Stimulated activated naive CD8-positive, alpha-beta T cell treated with anti-CD3 and anti-CD28 coated beads, Interleukin-15, Interleukin-2, amounts not matched to agents 100 U/mL and 50 U/mL, for 24 hours (primary cell): Measurements from ENCODE around the gene TTC33.
A peak's percentile ranks its signal among the peaks of the same experiment; 100 is the strongest.
"Not testable (repeated sequence)": the region's sequence is repeated elsewhere in the genome, so short reads cannot be mapped to it uniquely, and the experiment has no call there.

ENCODE experiments used
- ATAC-seq: fragments of 150-1000 bp; cut with Tn5 transposase; one replicate; pipeline ENCODE4 v1.10.0; 2021
- DNase-seq: peaks from one replicate; pipeline ENCODE4 v3.0.0; 2021

Gene TTC33

DNA sequence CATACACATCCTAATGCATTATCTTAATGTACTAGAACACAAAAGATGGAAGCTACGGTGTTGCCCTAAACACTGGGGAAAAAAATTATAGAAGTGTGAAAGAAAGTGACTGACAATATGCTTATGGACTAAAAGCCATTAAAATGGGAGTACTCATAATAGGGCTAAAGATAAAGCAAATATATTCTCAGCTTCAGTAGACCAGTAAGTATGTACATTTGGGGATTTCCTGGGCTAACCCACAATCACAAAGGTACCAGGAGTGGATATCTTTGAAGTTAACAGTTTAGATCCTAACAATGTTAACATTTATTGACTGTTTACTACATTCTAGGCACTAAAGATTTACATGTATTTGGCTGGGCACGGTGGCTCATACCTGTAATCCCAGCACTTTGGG lies 39.2 kb downstream of the TTC33 start:
- no peak for ATAC-seq
- no peak for DNase-seq

DNA sequence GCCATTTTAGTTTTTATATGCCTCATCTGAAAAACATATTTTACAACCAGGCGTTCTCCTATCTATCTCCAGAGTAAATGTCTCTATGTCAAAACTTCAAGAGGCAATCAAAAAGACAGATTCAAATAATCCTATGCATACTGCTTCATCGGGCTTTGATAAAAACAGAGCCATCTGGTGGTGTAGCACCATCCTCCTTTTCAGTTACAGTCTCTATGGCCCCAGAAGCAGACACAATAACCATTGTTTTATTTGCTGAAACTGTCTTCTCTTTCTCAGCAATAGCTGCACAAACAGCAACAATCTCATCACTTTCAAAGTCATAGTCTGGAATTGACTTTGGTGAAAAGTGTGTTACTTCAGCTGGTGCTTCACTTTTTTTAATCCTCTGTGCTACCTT lies 39.8 kb downstream of the TTC33 start:
- ATAC-seq: peak; percentile 28
- DNase-seq: no peak

DNA sequence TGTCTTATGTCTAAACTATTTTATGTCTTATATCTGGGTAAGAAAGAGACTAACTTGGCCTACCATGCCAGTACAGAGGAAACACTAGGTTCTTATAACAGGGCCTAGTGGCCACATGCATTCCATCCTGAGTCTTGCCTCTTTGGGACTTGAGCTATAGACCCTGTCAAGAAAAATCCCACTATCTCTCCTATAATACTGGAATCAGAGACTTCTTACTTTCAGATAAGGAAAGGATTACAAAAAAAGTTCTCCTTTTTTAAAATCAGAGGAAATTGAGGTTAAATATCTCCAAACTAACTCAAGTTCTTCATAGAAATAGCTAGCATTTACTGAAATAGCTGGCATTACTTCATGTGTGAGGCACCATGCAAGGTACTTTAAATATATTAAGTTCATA lies 41.8 kb downstream of the TTC33 start:
- DNase-seq (no peak), ATAC-seq (no peak)

DNA sequence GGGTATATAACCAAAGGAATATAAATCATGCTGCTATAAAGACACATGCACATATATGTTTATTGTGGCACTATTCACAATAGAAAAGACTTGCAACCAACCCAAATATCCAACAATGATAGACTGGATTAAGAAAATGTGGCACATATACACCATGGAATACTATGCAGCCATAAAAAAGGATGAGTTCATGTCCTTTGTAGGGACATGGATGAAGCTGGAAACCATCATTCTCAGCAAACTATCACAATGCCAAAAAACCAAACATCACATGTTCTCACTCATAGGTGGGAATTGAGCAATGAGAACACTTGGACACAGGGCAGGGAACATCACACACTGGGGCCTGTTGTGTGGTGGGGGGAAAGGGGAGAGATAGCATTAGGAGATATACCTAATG lies 45.2 kb downstream of the TTC33 start:
- not testable (repeated sequence) for ATAC-seq, DNase-seq

DNA sequence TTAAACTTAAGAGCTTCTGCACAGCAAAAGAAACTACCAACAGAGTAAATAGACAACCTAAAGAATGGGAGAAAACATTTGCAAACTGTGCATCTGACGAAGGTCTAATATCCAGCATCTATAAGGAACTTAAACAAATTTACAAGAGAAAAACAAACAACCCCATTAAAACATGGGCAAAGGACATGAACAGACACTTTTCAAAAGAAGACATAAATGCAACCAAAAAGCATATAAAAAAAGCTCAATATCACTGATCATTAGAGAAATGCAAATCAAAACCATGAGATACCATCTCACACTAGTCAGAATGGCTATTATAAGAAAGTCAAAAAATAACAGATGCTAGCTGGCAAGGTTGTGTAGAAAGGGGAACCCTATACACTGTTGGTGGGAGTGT lies 50.3 kb downstream of the TTC33 start:
- not testable (repeated sequence) for DNase-seq, ATAC-seq

DNA sequence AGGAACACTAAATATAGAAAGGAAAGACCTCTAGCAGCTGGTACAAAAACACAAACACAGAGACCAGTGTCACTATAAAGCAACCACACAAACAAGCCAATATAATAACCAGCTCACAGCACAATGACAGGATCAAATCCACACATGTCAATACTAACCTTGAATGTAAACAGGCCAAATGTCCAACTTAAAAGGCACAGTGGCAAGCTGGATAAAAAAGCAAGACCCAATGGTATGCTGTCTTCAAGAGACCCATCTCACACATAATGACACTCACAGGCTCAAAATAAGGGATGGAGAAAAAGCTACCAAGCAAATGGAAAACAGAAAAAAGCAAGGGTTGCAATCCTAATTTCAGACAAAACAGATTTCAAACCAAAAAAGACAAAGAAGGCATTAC lies 53.7 kb downstream of the TTC33 start:
- not testable (repeated sequence) for DNase-seq, ATAC-seq

DNA sequence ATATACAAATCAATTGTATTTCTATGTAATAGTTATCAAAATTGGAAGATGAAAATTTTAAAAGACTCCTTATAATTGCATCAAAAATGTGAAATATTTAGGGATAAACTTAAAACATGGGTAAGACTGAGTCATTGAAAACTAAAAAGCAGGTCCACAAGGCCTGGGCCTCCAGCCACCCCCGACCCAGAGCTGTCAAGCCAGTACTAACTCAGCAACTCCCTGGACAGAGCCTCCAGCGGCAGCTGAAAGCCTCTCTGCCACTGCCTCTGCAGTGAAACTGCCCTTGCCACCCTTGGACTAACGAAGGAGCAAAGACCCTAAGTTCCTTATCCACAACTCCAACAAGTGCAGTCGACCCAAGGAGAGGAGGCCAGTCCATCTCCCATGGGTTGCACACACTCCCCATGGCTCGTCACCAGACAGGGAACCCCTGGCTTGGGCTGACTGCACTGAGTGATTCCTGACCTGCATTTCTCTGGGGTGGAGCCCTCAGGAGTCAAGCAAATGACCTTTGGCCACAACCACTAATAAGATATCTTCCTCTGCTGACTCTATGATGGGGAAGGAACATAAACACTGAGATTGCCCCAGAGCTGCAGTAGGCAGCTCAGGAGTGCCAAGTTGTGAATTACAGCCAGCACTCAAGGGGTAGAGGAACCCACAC lies 55.5 kb downstream of the TTC33 start:
- ATAC-seq (no peak), DNase-seq (no peak)

DNA sequence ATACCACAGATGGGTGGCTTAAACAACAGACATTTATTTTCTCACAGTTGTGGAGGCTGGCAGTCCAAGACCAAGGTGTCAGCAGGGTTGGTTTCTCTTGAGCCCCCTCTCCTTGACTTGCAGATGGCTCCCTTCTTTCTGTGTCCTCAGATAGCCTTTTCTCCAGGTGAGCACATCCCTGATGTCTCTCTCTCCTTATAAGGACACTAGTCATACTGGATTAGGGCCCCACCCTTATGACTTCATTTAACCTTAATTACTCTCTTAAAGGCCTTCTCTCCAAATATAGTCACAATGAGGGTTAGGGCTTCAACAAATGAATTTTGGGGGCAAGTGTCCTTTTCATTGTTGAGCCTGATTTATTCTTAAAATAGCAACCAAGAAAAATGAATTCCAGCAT lies 61.3 kb downstream of the TTC33 start:
- no peak for ATAC-seq

DNA sequence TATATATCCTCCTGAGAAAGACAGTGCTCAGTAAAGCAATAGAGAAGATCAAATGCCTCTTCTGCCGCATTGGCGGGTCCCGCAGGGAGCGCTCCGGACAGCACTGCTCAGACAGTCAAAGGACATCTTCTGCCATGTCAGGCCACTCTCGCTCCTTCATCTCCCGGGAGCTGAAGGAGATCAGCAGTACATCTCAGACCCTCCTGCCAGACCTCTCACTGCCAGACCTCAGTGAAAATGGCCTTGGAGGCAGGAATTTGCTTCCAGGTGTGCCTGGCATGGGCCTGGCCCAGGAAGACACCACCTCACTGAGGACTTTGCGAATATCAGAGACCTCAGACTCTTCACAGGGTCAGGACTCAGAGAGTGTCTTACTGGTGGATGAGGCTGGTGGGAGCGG lies 63.9 kb downstream of the TTC33 start:
- peak; percentile 7 for ATAC-seq
- DNase-seq: no peak

More for the DNA sequence above, 61.3 kb downstream of the TTC33 start:
- DNase-seq: no peak

DNA sequence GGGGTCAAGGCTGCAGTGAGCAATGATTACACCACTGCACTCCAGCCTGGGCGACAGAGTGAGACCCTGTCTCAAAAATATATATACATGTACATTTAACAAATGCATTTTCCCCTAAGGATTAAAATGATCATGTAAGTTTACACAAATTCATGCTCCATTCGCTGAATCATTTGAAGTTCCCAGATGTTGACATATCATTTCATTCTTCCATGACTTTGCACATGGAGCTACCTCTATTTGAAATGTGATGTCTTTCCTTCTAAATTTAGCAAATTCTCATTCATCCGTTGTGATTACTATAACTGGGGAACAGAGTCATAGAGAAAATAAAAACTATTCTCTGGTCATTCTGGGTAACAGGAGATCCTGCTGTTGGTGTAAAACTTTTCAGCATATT lies 65.5 kb downstream of the TTC33 start:
- ATAC-seq: no peak

DNA sequence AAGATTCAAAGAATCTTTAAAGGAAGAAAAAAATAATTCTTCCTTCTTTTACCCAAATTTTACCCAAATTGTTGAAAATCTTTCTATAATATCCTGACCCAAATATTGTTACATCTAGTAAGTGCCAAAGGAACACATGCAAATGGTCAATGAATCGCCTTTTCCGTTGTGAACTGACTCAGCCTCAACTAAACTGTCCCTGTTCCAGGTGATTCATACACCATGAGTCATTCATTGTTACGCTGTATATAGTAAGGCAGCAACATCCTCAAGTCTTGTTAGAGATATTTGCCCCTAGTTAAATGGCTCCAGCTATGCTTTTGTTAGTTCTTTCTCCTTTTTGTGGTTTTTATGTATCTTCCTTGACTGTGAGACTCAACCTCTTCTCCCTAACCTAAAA lies 66.3 kb downstream of the TTC33 start:
- DNase-seq (peak; percentile 49), ATAC-seq (peak; percentile 84)

More for the DNA sequence above, 65.5 kb downstream of the TTC33 start:
- no peak for DNase-seq

DNA sequence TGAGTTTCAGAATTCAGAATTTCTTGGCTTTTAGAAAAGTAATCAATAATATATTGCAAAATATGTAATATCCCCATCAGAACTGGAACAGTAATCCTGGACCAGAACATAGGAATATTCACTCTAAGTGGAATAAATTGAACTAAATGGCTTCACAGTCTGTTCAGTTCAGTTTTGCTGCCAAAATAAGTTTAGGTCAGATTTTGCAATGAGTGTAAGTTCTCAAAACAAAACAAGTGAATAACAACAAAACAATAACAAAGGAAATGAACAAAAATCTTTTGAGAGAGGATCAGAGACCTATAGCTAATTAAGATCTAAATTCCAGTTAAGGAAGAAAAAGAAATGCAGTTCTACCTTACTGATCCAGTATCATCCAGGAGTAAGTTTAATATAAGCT lies 66.8 kb downstream of the TTC33 start:
- no peak for ATAC-seq
- no peak for DNase-seq

DNA sequence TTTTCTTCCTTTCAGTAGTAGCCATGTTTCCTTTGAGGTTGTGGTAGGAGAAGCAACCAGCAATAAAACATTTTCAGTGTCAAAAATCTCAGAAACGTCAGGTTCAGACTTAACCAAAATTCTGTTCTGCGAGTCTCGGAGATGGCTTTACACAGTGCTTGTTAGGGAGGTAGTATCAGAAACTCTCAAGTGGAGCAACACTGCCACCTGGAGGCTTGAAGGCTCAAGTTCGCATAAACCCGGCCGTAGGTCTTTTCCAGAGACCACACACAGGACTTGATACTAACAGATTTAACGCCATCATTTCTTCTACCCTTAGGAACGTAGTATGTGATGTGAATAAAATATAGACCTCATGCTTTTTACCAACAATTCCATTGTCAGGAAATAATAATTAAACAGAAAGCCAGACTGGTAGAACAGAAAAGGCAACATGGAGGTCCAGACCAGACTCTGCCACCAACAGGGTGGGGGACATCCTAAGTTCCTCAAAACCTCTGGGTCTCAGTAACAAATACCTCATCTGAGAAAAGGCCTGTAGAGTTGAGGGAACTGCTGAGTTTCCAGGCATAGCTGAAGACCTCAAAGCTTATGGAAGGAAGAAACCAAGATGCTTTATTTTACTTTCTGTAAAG lies 67.5 kb downstream of the TTC33 start:
- DNase-seq (peak; percentile 87), ATAC-seq (peak; percentile 64)

DNA sequence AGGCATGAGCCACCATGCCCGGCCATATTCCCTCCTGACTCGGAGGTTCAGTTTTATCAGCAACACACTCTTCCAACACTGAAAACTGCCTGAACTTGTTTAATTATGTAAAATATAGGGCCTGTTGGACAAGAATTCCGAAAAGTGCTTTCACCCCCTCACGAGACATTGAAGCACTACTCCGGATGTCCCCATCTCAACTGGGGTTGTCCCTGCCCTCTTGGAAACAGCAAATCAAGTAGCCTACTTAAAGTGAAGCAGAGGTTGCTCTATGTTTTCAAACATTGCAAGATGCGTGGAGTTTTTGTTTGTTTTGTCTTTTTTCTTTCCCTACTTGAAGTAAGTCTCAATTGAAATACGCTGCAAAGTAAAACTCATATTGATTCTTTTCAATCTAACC lies 68.4 kb downstream of the TTC33 start:
- ATAC-seq (peak; percentile 21), DNase-seq (no peak)

DNA sequence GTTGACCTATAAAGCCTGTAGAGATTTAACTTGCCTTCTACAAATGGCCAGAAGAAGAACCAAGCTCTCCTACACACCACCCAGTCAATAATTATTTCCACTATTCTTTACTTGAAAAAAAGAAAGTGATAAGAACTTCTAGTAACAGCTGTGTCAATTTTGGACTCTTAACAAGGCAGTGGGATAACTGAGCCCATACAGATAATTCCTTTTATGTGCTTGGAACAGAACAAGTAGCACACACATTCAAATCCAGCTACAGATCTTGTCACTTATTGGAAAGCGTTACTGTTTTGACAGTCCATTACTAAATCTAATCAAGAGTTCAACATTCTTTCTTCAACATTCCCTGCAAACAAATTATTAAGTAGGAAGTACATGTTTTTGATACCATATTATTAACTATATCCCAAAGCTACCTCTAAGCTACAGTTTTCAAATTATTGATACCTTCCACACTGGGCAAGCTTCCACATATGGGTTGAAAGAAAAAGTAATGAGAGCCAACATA lies 69.7 kb downstream of the TTC33 start:
- ATAC-seq (no peak), DNase-seq (no peak)

DNA sequence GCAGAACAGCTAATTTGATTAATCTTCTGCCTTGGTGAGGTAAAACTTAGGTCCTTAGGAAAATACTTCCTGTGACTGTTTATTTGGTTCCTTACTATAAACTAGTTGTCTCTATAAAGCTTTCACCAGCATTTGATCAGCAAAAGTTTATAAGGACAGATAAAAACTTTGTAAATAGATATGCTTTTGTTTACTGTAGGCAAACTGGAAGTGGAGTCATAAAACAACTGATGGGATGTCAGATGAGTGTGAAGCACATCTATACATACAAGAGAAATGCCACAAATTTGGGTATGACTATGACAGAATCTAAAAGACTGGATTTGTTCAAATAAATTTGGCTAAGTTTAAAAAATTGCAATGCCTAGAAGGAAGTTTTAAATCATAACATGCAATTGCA lies 70.6 kb downstream of the TTC33 start:
- no peak for ATAC-seq
- no peak for DNase-seq

DNA sequence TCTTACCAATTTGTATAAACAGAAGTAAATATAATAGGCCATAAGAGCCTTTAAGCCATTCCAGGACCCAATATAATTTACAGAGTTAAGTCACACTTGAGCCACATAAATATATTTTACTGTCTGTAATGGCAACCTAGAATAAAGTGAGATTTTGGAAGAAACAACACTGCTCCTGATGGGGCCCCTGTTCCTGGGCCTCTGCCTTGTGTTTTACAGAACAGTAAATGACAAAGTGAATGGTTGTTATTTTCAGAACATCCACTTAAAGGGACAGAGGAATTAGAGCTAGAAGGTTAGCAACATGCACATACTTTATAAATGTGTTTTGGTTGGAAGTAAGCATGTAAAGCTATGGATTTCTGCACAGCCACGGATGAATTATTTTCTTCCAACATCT lies 72.5 kb downstream of the TTC33 start:
- ATAC-seq (no peak), DNase-seq (no peak)

DNA sequence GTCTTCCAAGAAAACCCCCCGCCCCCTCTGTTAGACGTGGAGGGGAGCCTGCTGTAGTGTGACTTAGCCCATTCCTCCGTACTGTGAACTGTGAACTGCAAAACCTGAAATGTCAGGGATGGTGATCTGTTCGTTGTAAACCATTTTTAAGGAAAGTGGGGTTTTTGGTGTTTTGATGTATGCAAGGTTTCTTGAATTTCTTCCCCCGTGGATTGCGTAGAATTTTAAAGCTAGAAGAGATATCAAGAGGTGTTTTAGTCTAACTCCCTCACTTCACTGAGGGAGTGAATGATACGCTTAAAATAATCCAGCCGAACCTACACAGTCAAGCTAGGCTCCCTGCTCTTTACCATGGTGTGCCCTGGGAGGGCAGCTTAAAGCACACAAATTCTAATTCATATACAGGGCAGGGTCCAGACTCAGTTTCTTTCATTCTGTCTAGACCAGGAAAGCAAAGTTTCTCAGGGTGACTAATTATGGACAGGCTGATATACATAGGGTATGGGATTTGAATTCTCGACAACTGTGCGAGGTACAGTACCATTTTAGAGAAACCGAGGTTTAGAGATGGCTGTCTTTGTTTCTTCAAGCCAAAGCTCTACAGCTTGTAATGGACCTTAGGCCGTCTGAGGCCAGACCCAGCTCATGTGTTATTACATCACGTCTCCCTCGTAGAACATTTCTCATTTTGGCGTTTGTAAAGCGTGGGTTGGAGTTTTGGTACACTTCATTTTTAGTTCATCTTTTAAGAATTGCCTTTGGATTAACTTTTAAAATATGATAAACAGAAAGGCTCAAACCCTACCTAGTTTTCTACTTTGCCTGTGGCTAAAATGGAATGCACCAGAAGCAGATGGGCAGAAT lies 73.4 kb downstream of the TTC33 start:
- peak; percentile 65 for DNase-seq
- peak; percentile 8 for ATAC-seq

DNA sequence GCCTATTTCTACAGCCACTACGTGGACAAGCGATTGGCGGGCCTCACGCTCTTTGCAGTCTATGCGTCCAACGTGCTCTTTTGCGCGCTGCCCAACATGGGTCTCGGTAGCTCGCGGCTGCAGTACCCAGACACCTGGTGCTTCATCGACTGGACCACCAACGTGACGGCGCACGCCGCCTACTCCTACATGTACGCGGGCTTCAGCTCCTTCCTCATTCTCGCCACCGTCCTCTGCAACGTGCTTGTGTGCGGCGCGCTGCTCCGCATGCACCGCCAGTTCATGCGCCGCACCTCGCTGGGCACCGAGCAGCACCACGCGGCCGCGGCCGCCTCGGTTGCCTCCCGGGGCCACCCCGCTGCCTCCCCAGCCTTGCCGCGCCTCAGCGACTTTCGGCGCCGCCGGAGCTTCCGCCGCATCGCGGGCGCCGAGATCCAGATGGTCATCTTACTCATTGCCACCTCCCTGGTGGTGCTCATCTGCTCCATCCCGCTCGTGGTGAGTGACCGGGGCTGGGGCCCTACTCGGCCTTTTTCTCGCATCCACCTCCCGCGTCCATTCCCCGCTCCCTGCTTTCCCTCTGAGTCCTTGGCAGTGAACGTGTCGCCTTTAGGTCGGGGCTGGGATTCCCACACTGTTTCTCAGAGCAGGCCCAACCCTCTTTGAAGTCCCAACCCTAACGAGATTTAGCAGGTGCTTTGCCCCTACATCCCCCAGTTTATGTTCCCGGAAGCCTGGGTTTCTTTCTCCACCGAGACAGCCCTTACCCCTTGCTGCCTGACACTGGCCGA lies 74.2 kb downstream of the TTC33 start:
- peak; percentile 56 for DNase-seq
- ATAC-seq: no peak

DNA sequence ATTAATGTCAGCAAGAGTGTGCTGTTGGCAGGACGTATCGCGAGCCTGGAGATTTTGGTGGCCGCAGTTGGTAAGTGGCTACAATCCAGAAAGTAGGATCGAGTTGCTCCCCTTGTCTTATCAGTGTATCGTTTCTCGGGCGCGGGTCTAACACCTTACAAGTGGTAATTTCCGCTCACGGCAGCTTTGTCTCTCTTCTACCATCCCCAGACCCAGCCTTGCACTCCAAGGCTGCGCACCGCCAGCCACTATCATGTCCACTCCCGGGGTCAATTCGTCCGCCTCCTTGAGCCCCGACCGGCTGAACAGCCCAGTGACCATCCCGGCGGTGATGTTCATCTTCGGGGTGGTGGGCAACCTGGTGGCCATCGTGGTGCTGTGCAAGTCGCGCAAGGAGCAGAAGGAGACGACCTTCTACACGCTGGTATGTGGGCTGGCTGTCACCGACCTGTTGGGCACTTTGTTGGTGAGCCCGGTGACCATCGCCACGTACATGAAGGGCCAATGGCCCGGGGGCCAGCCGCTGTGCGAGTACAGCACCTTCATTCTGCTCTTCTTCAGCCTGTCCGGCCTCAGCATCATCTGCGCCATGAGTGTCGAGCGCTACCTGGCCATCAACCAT lies 74.9 kb downstream of the TTC33 start:
- DNase-seq: peak; percentile 56
- ATAC-seq: no peak

DNA sequence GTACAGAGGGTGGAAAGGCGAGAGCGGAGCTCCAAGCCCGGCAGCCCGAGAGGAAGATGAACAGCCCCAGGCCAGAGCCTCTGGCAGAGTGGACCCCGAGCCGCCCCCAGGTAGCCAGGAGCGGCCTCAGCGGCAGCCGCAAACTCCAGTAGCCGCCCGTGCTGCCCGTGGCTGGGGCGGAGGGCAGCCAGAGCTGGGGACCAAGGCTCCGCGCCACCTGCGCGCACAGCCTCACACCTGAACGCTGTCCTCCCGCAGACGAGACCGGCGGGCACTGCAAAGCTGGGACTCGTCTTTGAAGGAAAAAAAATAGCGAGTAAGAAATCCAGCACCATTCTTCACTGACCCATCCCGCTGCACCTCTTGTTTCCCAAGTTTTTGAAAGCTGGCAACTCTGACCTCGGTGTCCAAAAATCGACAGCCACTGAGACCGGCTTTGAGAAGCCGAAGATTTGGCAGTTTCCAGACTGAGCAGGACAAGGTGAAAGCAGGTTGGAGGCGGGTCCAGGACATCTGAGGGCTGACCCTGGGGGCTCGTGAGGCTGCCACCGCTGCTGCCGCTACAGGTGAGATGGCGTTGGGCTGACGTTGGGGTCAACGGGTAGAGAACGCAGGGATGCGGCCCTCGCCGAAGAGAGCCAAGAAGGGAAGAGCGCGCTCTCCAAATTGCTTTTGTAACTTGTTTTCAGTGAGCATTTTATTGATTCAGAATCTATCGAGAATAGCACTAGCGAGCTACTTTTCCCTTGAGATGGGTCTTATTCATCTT lies 75.7 kb downstream of the TTC33 start, which contains the start of gene PTGER4:
Gene PTGER4 (plus strand): TSS at position 3 of the 769 bp plus-strand sequence. CDS start 1,079 bp downstream, outside the sequence.
- ATAC-seq (no peak), DNase-seq (peak; percentile 42)
